ENCODE data around the gene SH2B2. TPM values are rescaled to one million over a fixed set of nuclear protein-coding genes. Genes with fewer than 3 reads are reported as not detected.

The SH2B2 gene
- total RNA-seq, 3 donors from 2014 or later: 1.6 to 6.6 (median 4.0) TPM

- no peaks in the 10 kb centered on the region for H3K36me3 ChIP-seq
- no peak for DNase-seq (ENCODE audit: low spot score in 2 of 2)
- H3K27ac ChIP-seq: no peak overlapping the region
- H3K4me3 ChIP-seq: no peak overlapping the region
- intact Hi-C loops (cut with DNase I; ENCODE audit: low total_unique reads): no loop called here
- H3K4me1 ChIP-seq: no peaks in the 10 kb centered on the region
- no peaks in the 10 kb centered on the region for H3K27me3 ChIP-seq
- H3K9me3 ChIP-seq: no peaks in the 10 kb centered on the region
- TF ChIP-seq CTCF (IDR thresholded peaks at IDR 0.05): no peak
- no peak for TF ChIP-seq POLR2AphosphoS5 (IDR thresholded peaks at IDR 0.05)
- no peak for TF ChIP-seq POLR2A (IDR thresholded peaks at IDR 0.05)
Observed at GRCh38 chr7:102280521-102280920, 6.1 kb upstream of the SH2B2 start.

- no peak for DNase-seq (ENCODE audit: low spot score in 2 of 2)
- Histone ChIP-seq H3K9me3 (no peaks in the 10 kb centered on the region), H3K4me1 (no peaks in the 10 kb centered on the region), H3K4me3 (no peak overlapping the region), H3K27ac (no peak overlapping the region), H3K27me3 (no peaks in the 10 kb centered on the region), H3K36me3 (no peaks in the 10 kb centered on the region)
- intact Hi-C loops (cut with DNase I; ENCODE audit: low total_unique reads): no loop called here
- TF ChIP-seq CTCF (IDR thresholded peaks at IDR 0.05) (no peak), POLR2A (IDR thresholded peaks at IDR 0.05) (no peak), POLR2AphosphoS5 (IDR thresholded peaks at IDR 0.05) (no peak)
Observed at GRCh38 chr7:102281785-102282184, 4.9 kb upstream of the SH2B2 start.

GRCh38 chr7:102282465-102283362 lies 4.0 kb upstream of the SH2B2 start:
- DNase-seq (ENCODE audit: low spot score in 2 of 2): no peak
- H3K4me3 ChIP-seq: no peak overlapping the region
- H3K4me1 ChIP-seq: no peaks in the 10 kb centered on the region
- H3K36me3 ChIP-seq: no peaks in the 10 kb centered on the region
- H3K27me3 ChIP-seq: no peaks in the 10 kb centered on the region
- TF ChIP-seq CTCF (IDR thresholded peaks at IDR 0.05) (no peak), POLR2AphosphoS5 (IDR thresholded peaks at IDR 0.05) (no peak), POLR2A (IDR thresholded peaks at IDR 0.05) (no peak)
- H3K9me3 ChIP-seq: no peaks in the 10 kb centered on the region
- no peak overlapping the region for H3K27ac ChIP-seq
- intact Hi-C loops (cut with DNase I; ENCODE audit: low total_unique reads): no loop called here

- H3K36me3 ChIP-seq: no peaks in the 10 kb centered on the region
- no peaks in the 10 kb centered on the region for H3K27me3 ChIP-seq
- H3K4me3 ChIP-seq: no peak overlapping the region
- no peak overlapping the region for H3K27ac ChIP-seq
- no peaks in the 10 kb centered on the region for H3K9me3 ChIP-seq
- TF ChIP-seq POLR2A (IDR thresholded peaks at IDR 0.05) (no peak), POLR2AphosphoS5 (IDR thresholded peaks at IDR 0.05) (no peak), CTCF (IDR thresholded peaks at IDR 0.05) (no peak)
- intact Hi-C loops (cut with DNase I; ENCODE audit: low total_unique reads): no loop called here
- peaks cover 0 to 4% of the 10 kb centered on the region in 2 donors for H3K4me1 ChIP-seq
- no peak for DNase-seq (ENCODE audit: low spot score in 2 of 2)
Observed at GRCh38 chr7:102283477-102284189, 3.0 kb upstream of the SH2B2 start.

- Histone ChIP-seq H3K4me1 (peaks cover 0 to 4% of the 10 kb centered on the region in 2 donors), H3K27ac (no peak overlapping the region), H3K4me3 (no peak overlapping the region), H3K36me3 (no peaks in the 10 kb centered on the region), H3K9me3 (no peaks in the 10 kb centered on the region), H3K27me3 (no peaks in the 10 kb centered on the region)
- DNase-seq (ENCODE audit: low spot score in 2 of 2): no peak
- intact Hi-C loops (cut with DNase I; ENCODE audit: low total_unique reads): no loop called here
- TF ChIP-seq POLR2AphosphoS5 (IDR thresholded peaks at IDR 0.05): no peak
- TF ChIP-seq CTCF (IDR thresholded peaks at IDR 0.05): no peak
- no peak for TF ChIP-seq POLR2A (IDR thresholded peaks at IDR 0.05)
Observed at GRCh38 chr7:102284399-102284798, 2.3 kb upstream of the SH2B2 start.
